ENCODE measurements around the gene GARRE1.
"Not testable (repeated sequence)": the region's sequence is repeated elsewhere in the genome, so short reads cannot be mapped to it uniquely, and the experiment has no call there.

GARRE1 gene

DNA sequence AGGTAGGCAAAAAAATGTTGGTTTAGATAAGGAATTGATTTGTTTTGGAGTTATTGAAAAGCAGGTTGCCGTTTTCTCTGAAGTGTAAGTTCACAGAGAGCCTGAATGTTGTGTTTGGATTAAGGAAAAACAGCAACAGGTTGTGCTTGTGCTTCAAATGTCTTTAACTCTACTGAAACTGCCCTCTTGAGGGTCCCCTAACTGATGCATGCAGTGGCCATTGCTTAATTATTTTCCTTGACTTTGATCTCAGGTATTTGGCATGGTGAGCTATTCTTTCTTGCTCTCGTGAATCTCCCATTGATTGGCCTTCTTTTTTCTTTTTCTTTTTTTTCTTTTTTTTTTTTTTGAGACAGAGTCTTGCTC, 3.2 kb downstream of the GARRE1 start:
- no peak for DNase-seq (ENCODE audit: low read depth)

- no peak for DNase-seq (ENCODE audit: low read depth)
These were observed 5.2 kb downstream of the GARRE1 start for GRCh38 chr19:34259367-34260095.

DNA sequence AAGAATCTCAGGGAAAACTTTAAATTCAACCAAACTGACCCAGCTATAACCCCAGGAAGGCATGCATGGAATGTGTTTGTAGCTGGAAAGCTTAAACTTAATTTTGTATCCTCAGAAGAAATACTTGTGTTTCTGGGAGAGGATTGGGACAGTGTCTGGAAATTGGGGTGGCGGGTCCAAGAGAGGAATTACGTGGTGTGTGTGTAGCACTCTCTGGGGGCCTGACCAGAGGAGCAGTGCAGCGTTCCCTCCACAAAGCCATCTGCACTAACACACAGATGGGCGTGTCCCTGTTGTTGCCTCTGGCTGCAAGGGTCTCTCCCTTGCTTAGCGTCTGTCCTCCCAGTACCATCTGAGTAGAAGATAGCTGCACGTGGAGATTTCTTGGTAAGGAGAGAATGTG, 6.4 kb downstream of the GARRE1 start:
- no peak for DNase-seq (ENCODE audit: low read depth)

- DNase-seq (ENCODE audit: low read depth), result no peak
These were observed 7.2 kb downstream of the GARRE1 start for GRCh38 chr19:34261334-34262109.

DNA sequence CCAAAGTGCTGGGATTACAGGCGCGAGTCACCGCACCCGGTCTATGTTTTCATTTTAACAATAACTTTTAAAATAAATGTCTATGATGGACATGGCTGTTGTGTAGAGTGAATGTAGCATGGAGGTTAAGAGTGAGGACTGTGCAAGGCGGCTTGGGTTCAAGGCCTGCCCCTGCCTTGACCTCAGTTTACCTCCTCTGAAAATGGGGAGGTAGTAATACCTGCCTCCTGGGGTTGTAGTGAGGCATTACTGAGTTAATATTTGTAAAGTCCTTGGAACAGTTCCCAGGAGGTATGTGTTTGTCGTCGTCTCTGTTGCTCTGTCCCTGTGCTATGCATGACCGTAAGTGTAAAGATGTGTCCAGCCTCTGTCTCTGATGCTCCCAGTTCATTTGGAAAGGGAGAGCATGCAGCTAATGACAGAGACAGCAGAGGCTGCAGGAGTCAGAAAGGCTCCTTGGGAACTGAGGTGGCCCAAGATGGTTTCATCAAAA, 9.4 kb downstream of the GARRE1 start:
- DNase-seq (ENCODE audit: low read depth), result no peak

GRCh38 chr19:34265221-34265650, 10.9 kb downstream of the GARRE1 start:
- no peak for DNase-seq (ENCODE audit: low read depth)

- no peak for DNase-seq (ENCODE audit: low read depth)
These were observed 14.7 kb downstream of the GARRE1 start for GRCh38 chr19:34269081-34269480.

DNA sequence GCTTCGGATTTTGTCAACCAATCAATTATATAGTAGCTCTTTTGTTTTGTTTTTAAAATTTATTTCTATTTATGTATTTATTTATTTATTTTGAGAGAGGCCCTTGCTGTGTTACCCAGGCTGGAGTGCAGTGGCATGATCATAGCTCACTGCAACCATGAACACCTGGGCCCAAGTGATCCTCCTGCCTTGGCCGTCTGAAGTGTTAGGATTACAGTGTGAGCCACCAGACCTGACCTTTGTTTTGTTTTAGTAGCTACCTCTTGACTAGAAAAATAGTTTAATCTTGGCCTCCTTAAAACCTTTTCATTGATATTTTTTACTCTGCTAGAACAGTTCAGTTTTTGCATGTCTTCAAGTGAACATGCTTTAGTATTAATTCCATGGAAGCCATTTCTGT, 15.1 kb downstream of the GARRE1 start:
- no peak for DNase-seq (ENCODE audit: low read depth)

GRCh38 chr19:34269968-34270621, 15.7 kb downstream of the GARRE1 start:
- DNase-seq (ENCODE audit: low read depth), result peak; percentile 70

GRCh38 chr19:34273121-34273520, 18.8 kb downstream of the GARRE1 start:
- DNase-seq (ENCODE audit: low read depth), result no peak

DNA sequence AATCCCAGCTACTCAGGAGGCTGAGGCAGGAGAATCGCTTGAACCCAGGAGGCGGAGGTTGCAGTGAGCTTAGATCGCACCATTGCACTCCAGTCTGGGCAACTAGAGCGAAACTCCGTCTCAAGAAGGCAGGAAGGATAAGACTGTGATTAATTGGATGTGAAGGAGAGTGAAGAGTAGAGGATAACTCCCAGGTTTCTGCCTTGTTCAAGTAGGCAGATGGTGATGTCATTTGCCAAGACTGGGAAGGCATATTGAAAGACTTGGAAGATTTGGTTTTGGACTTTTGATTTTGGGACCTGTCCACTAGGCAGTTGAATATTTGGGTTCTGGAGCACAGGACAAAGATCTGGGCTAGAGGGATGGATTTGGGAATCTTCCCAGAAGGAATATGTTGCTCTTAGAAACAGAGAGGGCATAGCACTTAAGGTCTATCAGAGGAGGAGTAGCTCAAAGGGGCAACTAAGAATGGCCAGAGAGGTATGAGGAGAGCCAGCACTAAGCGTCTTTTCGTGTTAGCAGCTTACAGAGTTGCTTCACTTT, 20.0 kb downstream of the GARRE1 start:
- DNase-seq (ENCODE audit: low read depth), result no peak

- DNase-seq (ENCODE audit: low read depth), result no peak
These were observed 20.7 kb downstream of the GARRE1 start for GRCh38 chr19:34274827-34275625.

DNA sequence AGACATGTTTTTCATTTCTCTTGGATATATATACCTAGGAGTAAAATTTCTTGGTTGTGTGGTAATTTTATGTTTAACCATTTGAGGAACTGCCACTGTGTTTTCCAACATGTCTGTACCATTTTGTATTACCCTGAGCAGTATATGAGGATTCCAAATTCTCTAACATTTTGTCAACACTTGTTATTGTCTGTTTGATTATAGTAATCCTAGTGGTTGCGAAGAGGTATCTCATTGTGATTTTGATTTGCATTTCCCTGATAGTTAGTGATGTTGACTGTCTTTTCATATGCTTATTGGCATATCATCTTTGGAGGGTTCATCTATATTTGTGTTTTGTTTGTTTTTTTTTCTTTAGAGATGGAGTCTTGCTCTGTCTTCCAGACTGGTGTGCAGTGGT, 21.4 kb downstream of the GARRE1 start:
- DNase-seq (ENCODE audit: low read depth), result no peak

DNA sequence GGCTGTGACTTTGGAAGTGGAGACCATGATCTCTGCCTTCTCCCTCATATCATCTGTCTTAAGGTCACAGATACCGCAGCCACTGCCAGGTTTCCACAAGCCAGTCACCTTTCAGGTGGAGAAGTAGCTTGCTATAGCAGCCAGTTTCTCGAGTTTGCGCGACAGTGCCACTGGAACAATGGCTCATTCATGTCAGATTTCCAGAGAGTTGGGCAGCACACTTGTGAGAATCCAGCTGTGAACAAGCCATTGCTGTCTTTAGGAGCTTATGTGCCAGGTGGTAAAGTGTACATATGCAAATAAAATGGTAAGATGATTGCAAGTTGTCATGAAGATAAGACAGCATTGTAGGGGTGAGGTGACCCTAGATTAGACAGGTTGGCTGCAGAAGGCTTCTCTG, 22.3 kb downstream of the GARRE1 start:
- DNase-seq (ENCODE audit: low read depth), result no peak

- DNase-seq (ENCODE audit: low read depth), result no peak
These were observed 22.9 kb downstream of the GARRE1 start for GRCh38 chr19:34277244-34277643.

GRCh38 chr19:34278783-34279182, 24.4 kb downstream of the GARRE1 start:
- no peak for DNase-seq (ENCODE audit: low read depth)

- not testable (repeated sequence) for DNase-seq (ENCODE audit: low read depth)
These were observed 27.1 kb downstream of the GARRE1 start for GRCh38 chr19:34281444-34281843.

- no peak for DNase-seq (ENCODE audit: low read depth)
These were observed 28.5 kb downstream of the GARRE1 start for GRCh38 chr19:34282611-34283519.

GRCh38 chr19:34284505-34284904, 30.2 kb downstream of the GARRE1 start:
- no peak for DNase-seq (ENCODE audit: low read depth)

GRCh38 chr19:34287662-34288140, 33.3 kb downstream of the GARRE1 start:
- no peak for DNase-seq (ENCODE audit: low read depth)
